IMR-90 (cell line): ENCODE results near the gene CHRNA3. TPM values are rescaled to one million over a fixed set of nuclear protein-coding genes. Genes with fewer than 3 reads are reported as not detected.

ENCODE experiments used
- ATAC-seq: fragments of 200-7000 bp; cut with Tn5 transposase; 2 replicates; pipeline ENCODE4 v1.9.1; 2020; ENCODE audit warnings: low read depth, mild to moderate bottlenecking, moderate library complexity
- BruUV-seq: library from RNA; stranded (reverse); fragments of 400-500 nt; replicated peaks from 2 replicates; lab custom pipeline; 2021; lab: Mats Ljungman, UMichigan
- CTCF ChIA-PET: fragments of 300-600 bp; formaldehyde crosslinking; extraction: SDS; loops from one replicate; lab custom pipeline; 2021; ENCODE audit warnings: antibody characterized with exemption; lab: Yijun Ruan, JAX
- POLR2A ChIA-PET: fragments of 300-600 bp; sonication (Branson Sonifier 250); formaldehyde crosslinking; loops from one replicate; lab custom pipeline; 2022; ENCODE audit warnings: antibody characterized with exemption; ENCODE audit not compliant: unreplicated experiment; lab: Charles Lee
- DNase-seq: peaks from one replicate; pipeline ENCODE4 v3.0.0; 2013
- H2AFZ ChIP-seq: replicated peaks from 2 replicates; pipeline ENCODE3; 2013; ENCODE audit warnings: low read length, mild to moderate bottlenecking; ENCODE audit not compliant: poor library complexity
- H2AK5ac ChIP-seq: 2 replicates; pipeline ENCODE4 v1.6.1; 2013; ENCODE audit warnings: low read depth, low read length, inconsistent platforms
- H2AK9ac ChIP-seq: replicated peaks from 2 replicates; pipeline ENCODE3; 2013; ENCODE audit warnings: mild to moderate bottlenecking, low read depth, low read length, moderate library complexity; ENCODE audit not compliant: poor library complexity
- H2BK120ac ChIP-seq: 2 replicates; pipeline ENCODE4 v1.6.1; 2013; ENCODE audit warnings: low read depth, low read length, inconsistent platforms
- H2BK15ac ChIP-seq: 3 replicates; pipeline ENCODE4 v1.6.1; 2013; ENCODE audit warnings: low read depth, low read length, inconsistent platforms
- H2BK20ac ChIP-seq: 2 replicates; pipeline ENCODE4 v1.6.1; 2013; ENCODE audit warnings: low read depth, mild to moderate bottlenecking, inconsistent platforms, low read length, moderate library complexity
- H2BK5ac ChIP-seq: 2 replicates; pipeline ENCODE4 v1.6.1; 2013; ENCODE audit warnings: mild to moderate bottlenecking, low read depth, low read length, inconsistent platforms; ENCODE audit not compliant: poor library complexity, severe bottlenecking
- H3K14ac ChIP-seq: replicated peaks from 2 replicates; pipeline ENCODE4 v1.6.1; 2013; ENCODE audit warnings: low read depth, low read length, inconsistent platforms
- H3K18ac ChIP-seq: 2 replicates; pipeline ENCODE4 v1.6.1; 2013; ENCODE audit warnings: low read depth, low read length, control low read depth
- H3K23ac ChIP-seq: 2 replicates; pipeline ENCODE4 v1.6.1; 2013; ENCODE audit warnings: low read depth, low read length, inconsistent platforms
- H3K27ac ChIP-seq: 2 replicates; pipeline ENCODE4 v1.5.1; 2013; ENCODE audit warnings: mild to moderate bottlenecking, control low read depth, low read length; ENCODE audit not compliant: insufficient read depth
- H3K27me3 ChIP-seq: 2 replicates; pipeline ENCODE4 v1.6.1; 2013; ENCODE audit warnings: low read length; ENCODE audit not compliant: control insufficient read depth, insufficient read depth
- H3K36me3 ChIP-seq: 2 replicates; pipeline ENCODE4 v1.6.1; 2013; ENCODE audit warnings: low read length, mixed read lengths; ENCODE audit not compliant: control insufficient read depth, insufficient read depth
- H3K4ac ChIP-seq: 2 replicates; pipeline ENCODE4 v1.6.1; 2013; ENCODE audit warnings: low read depth, low read length, inconsistent platforms
- H3K4me1 ChIP-seq: 2 replicates; pipeline ENCODE4 v1.6.1; 2013; ENCODE audit warnings: low read length, mixed read lengths; ENCODE audit not compliant: control insufficient read depth, insufficient read depth
- H3K4me2 ChIP-seq: 2 replicates; pipeline ENCODE4 v1.6.1; 2013; ENCODE audit warnings: low read depth, mild to moderate bottlenecking, control low read depth, low read length, moderate library complexity
- H3K4me3 ChIP-seq: 2 replicates; pipeline ENCODE4 v1.5.1; 2013; ENCODE audit warnings: low read depth, mild to moderate bottlenecking, control low read depth, low read length, moderate library complexity; ENCODE audit not compliant: insufficient read depth
- H3K56ac ChIP-seq: 2 replicates; pipeline ENCODE4 v1.6.1; 2013; ENCODE audit warnings: low read length, inconsistent platforms; ENCODE audit not compliant: insufficient read depth; ENCODE audit errors: extremely low read depth
- H3K79me1 ChIP-seq, 2 experiments: 2 replicates each; pipeline ENCODE4 v1.6.1; 2013; ENCODE audit warnings: low read length in 2 of 2, inconsistent platforms in 1 of 2, low read depth in 1 of 2
- H3K9ac ChIP-seq: 2 replicates; pipeline ENCODE4 v1.6.1; 2013; ENCODE audit warnings: low read depth, low read length, control low read depth
- H3K9me1 ChIP-seq: 2 replicates; pipeline ENCODE4 v1.6.1; 2013; ENCODE audit warnings: low read length, inconsistent platforms; ENCODE audit not compliant: insufficient read depth
- H3K9me3 ChIP-seq: 2 replicates; pipeline ENCODE4 v1.6.1; 2013; ENCODE audit warnings: low read length; ENCODE audit not compliant: control insufficient read depth, insufficient read depth
- H4K20me1 ChIP-seq: 2 replicates; pipeline ENCODE4 v1.6.1; 2013; ENCODE audit warnings: low read length, inconsistent platforms; ENCODE audit not compliant: insufficient read depth
- H4K5ac ChIP-seq: 2 replicates; pipeline ENCODE4 v1.6.1; 2013; ENCODE audit warnings: mild to moderate bottlenecking, low read depth, low read length, control low read depth
- H4K8ac ChIP-seq, 2 experiments: 2 replicates each; pipeline ENCODE4 v1.6.1; 2013; ENCODE audit warnings: low read depth in 2 of 2, low read length in 2 of 2, control low read depth in 1 of 2, inconsistent platforms in 1 of 2
- H4K91ac ChIP-seq: 2 replicates; pipeline ENCODE4 v1.6.1; 2013; ENCODE audit warnings: low read depth, low read length, inconsistent platforms; ENCODE audit not compliant: insufficient read depth
- POLR2A ChIP-seq: IDR thresholded peaks from 2 replicates; pipeline ENCODE4 v1.6.1; 2012; ENCODE audit warnings: mild to moderate bottlenecking, low read depth, low read length
- WGBS, 2 experiments: methylation state at CpG; one replicate each; pipeline versions ENCODE4 v1.1.5 to v1.1.7; 2013; ENCODE audit warnings: missing lambda C conversion rate in 2 of 2; ENCODE audit not compliant: insufficient read length in 1 of 2; ENCODE audit errors: extremely low coverage in 2 of 2; 5-methylcytosine and 5-hydroxymethylcytosine counted together
- dilution Hi-C: fragments of 300-500 bp; cut with HindIII; formaldehyde crosslinking; loops from one replicate; pipeline ENCODE4 v1.14.3; 2018; ENCODE audit warnings: low sequenced_read_pairs; ENCODE audit not compliant: unreplicated experiment
- in situ Hi-C: fragments of 300-500 bp; cut with MboI; formaldehyde crosslinking; loops from 3 replicates; pipeline ENCODE4 v1.14.3; 2019; ENCODE audit warnings: low sequenced_read_pairs, inconsistent platforms, mixed read lengths
- intact Hi-C: fragments of 100-400 bp; cut with micrococcal nuclease; formaldehyde crosslinking; loops from 2 replicates; pipeline ENCODE4 v1.10.0; 2022
- polyA plus RNA-seq, 3 experiments: library from polyadenylated mRNA; depleted of rRNA; stranded (reverse); fragments of >200 nt; gene quantifications; 2 replicates each; pipeline ENCODE4 v1.2.3, GENCODE V29; 2012; ENCODE audit warnings: low replicate concordance in 1 of 3
- total RNA-seq: library from RNA; depleted of rRNA; stranded (reverse); fragments of >200 nt; gene quantifications from 2 replicates; pipeline ENCODE4 v1.2.3, GENCODE V29; 2012

The CHRNA3 gene
- total and polyA plus RNA-seq, 2 of the 4 experiments (the other 2 are of a cell fraction) = not detected

DNA sequence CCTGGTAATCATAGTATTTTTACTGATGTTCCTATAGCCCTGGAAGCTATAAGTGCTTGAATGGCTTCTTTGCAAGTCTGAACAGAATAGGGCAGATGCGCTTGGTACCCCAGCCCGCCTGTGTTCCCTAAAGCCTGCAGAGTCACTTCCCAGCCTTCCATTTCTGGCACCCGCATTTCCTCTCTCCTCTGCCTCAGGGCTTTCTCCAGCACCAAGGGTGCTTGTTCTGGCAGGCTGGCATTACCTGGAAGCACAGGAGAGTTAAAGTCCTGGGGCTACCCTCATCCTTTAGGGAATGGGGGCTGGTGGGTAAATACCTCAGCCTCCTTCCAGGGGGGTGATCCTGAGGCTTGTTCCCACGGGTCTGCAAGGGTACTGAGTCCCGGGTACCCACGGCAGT lies 7.4 kb upstream of the CHRNA3 start:
- no peak overlapping the region for H2BK5ac ChIP-seq
- no peak overlapping the region for H2AK9ac ChIP-seq
- H3K18ac ChIP-seq = no peak overlapping the region
- TF ChIP-seq POLR2A = no peak
- in situ Hi-C loops = no loop called here
- no peaks in the 10 kb centered on the region for H3K36me3 ChIP-seq
- no peak overlapping the region for H2BK20ac ChIP-seq
- H3K4ac ChIP-seq = no peak overlapping the region
- H2AFZ ChIP-seq = no peak overlapping the region
- no TSS peak for BruUV-seq
- H4K5ac ChIP-seq = no peak overlapping the region
- H4K8ac ChIP-seq = no peak overlapping the region
- H4K20me1 ChIP-seq = no peaks in the 10 kb centered on the region
- 39% methylated on average over 3 of the region's 6 CpGs; no CpG with 5 or more reads in 1 of the 2 experiments for whole genome bisulfite sequencing, 2 experiments
- no peak overlapping the region for H3K23ac ChIP-seq
- dilution Hi-C loops = no loop called here
- H2BK120ac ChIP-seq = no peak overlapping the region
- peaks cover under 1% of the 10 kb centered on the region for H3K9me3 ChIP-seq
- no peak overlapping the region for H3K56ac ChIP-seq
- no peak overlapping the region for H3K14ac ChIP-seq
- intact Hi-C loops = no loop called here
- DNase-seq (no peak), ATAC-seq (no peak)
- no peak overlapping the region for H2BK15ac ChIP-seq
- H3K9ac ChIP-seq = no peak overlapping the region
- H3K9me1 ChIP-seq = no peaks in the 10 kb centered on the region
- H3K4me2 ChIP-seq = no peak overlapping the region
- H2AK5ac ChIP-seq = no peak overlapping the region
- ChIA-PET CTCF (no interaction called here), POLR2A (no interaction called here)
- H3K79me1 ChIP-seq = no peaks in the 10 kb centered on the region
- no peak overlapping the region for H3K4me3 ChIP-seq
- H3K4me1 ChIP-seq = no peaks in the 10 kb centered on the region
- no peak overlapping the region for H4K91ac ChIP-seq
- H3K27ac ChIP-seq = no peak overlapping the region
- H3K27me3 ChIP-seq = peaks cover 63% of the 10 kb centered on the region
